Measurements from ENCODE around the gene ADCY3.

Gene ADCY3

DNA sequence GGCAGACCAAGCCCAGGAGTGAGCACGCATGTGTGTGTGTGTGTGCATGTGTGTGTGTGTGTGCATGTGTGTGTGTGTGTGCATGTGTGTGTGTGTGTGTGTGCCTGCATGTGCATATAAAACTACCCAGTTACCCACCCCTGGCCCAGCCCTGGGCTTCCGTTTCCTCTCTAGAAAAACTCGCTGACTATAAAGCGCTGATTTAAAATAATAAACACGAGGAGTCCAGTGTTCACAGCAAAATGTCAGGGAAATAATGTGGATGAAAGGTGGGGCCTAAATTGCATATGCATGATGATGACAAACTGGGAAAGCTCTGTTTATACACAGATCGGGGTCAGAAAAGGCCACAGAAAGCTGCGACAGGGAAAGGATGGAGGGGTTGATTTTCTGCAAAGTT is 7.5 kb downstream of the ADCY3 start:
- TF ChIP-seq, protein P1, sequence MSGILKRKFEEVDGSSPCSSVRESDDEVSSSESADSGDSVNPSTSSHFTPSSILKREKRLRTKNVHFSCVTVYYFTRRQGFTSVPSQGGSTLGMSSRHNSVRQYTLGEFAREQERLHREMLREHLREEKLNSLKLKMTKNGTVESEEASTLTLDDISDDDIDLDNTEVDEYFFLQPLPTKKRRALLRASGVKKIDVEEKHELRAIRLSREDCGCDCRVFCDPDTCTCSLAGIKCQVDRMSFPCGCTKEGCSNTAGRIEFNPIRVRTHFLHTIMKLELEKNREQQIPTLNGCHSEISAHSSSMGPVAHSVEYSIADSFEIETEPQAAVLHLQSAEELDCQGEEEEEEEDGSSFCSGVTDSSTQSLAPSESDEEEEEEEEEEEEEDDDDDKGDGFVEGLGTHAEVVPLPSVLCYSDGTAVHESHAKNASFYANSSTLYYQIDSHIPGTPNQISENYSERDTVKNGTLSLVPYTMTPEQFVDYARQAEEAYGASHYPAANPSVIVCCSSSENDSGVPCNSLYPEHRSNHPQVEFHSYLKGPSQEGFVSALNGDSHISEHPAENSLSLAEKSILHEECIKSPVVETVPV (CRISPR knock-in tag; IDR thresholded peaks at IDR 0.05): no peak
- TF ChIP-seq ARNTL (CRISPR knock-in tag; IDR thresholded peaks at IDR 0.05; ENCODE audit: borderline replicate concordance, low read depth): no peak
- TF ChIP-seq, protein P2, sequence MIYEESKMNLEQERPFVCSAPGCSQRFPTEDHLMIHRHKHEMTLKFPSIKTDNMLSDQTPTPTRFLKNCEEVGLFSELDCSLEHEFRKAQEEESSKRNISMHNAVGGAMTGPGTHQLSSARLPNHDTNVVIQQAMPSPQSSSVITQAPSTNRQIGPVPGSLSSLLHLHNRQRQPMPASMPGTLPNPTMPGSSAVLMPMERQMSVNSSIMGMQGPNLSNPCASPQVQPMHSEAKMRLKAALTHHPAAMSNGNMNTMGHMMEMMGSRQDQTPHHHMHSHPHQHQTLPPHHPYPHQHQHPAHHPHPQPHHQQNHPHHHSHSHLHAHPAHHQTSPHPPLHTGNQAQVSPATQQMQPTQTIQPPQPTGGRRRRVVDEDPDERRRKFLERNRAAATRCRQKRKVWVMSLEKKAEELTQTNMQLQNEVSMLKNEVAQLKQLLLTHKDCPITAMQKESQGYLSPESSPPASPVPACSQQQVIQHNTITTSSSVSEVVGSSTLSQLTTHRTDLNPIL (CRISPR knock-in tag; IDR thresholded peaks at IDR 0.05; ENCODE audit: low read depth): no peak
- no peak for TF ChIP-seq ESRRG (CRISPR knock-in tag; IDR thresholded peaks at IDR 0.05)
- no peak for TF ChIP-seq ISL1 (CRISPR knock-in tag; IDR thresholded peaks at IDR 0.05)
- no peak for TF ChIP-seq ZNF8 (CRISPR knock-in tag; IDR thresholded peaks at IDR 0.05)
- no peak for TF ChIP-seq OSR1 (CRISPR knock-in tag; IDR thresholded peaks at IDR 0.05)
- no peak for TF ChIP-seq RARB (CRISPR knock-in tag; IDR thresholded peaks at IDR 0.05)
- no peak for TF ChIP-seq TOX (CRISPR knock-in tag; IDR thresholded peaks at IDR 0.05; ENCODE audit: borderline replicate concordance)
- ATAC-seq: no peak

DNA sequence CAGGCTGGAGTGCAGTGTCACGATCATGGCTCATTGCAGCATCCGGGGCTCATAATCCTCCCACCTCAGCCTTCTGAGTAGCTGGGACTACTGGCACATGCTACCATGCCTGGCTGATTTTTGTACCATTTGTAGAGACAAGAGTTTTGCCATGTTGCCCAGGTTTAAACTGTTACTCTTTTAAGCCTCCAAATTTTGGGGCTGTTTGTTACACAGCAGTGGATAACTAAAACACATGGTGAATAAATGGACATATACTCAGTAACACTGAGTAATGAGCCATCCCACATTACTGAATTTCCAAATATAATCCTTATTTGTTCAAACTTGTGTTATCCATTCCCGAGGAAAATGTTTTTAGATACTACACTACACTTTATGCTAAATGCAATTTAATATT is 9.8 kb downstream of the ADCY3 start:
- no peak for TF ChIP-seq CSDC2 (CRISPR knock-in tag; IDR thresholded peaks at IDR 0.05)
- no peak for TF ChIP-seq TCF4 (CRISPR knock-in tag; IDR thresholded peaks at IDR 0.05; ENCODE audit: borderline replicate concordance)
- TF ChIP-seq ZFP30 (CRISPR knock-in tag; IDR thresholded peaks at IDR 0.05): no peak
- no peak for TF ChIP-seq ARNTL (CRISPR knock-in tag; IDR thresholded peaks at IDR 0.05; ENCODE audit: borderline replicate concordance, low read depth)
- TF ChIP-seq, protein P3, sequence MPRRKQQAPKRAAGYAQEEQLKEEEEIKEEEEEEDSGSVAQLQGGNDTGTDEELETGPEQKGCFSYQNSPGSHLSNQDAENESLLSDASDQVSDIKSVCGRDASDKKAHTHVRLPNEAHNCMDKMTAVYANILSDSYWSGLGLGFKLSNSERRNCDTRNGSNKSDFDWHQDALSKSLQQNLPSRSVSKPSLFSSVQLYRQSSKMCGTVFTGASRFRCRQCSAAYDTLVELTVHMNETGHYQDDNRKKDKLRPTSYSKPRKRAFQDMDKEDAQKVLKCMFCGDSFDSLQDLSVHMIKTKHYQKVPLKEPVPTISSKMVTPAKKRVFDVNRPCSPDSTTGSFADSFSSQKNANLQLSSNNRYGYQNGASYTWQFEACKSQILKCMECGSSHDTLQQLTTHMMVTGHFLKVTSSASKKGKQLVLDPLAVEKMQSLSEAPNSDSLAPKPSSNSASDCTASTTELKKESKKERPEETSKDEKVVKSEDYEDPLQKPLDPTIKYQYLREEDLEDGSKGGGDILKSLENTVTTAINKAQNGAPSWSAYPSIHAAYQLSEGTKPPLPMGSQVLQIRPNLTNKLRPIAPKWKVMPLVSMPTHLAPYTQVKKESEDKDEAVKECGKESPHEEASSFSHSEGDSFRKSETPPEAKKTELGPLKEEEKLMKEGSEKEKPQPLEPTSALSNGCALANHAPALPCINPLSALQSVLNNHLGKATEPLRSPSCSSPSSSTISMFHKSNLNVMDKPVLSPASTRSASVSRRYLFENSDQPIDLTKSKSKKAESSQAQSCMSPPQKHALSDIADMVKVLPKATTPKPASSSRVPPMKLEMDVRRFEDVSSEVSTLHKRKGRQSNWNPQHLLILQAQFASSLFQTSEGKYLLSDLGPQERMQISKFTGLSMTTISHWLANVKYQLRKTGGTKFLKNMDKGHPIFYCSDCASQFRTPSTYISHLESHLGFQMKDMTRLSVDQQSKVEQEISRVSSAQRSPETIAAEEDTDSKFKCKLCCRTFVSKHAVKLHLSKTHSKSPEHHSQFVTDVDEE (CRISPR knock-in tag; IDR thresholded peaks at IDR 0.05): no peak
- TF ChIP-seq, protein P1 (CRISPR knock-in tag; IDR thresholded peaks at IDR 0.05): no peak
- TF ChIP-seq, protein P4, sequence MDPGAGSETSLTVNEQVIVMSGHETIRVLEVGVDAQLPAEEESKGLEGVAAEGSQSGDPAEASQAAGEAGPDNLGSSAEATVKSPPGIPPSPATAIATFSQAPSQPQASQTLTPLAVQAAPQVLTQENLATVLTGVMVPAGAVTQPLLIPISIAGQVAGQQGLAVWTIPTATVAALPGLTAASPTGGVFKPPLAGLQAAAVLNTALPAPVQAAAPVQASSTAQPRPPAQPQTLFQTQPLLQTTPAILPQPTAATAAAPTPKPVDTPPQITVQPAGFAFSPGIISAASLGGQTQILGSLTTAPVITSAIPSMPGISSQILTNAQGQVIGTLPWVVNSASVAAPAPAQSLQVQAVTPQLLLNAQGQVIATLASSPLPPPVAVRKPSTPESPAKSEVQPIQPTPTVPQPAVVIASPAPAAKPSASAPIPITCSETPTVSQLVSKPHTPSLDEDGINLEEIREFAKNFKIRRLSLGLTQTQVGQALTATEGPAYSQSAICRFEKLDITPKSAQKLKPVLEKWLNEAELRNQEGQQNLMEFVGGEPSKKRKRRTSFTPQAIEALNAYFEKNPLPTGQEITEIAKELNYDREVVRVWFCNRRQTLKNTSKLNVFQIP (CRISPR knock-in tag; IDR thresholded peaks at IDR 0.05; ENCODE audit: borderline replicate concordance, low read depth): no peak
- TF ChIP-seq ZNF8 (CRISPR knock-in tag; IDR thresholded peaks at IDR 0.05): no peak
- TF ChIP-seq, protein P2 (CRISPR knock-in tag; IDR thresholded peaks at IDR 0.05; ENCODE audit: low read depth): no peak
- no peak for TF ChIP-seq ZNF70 (CRISPR knock-in tag; IDR thresholded peaks at IDR 0.05)
- no peak for TF ChIP-seq ZNF565 (CRISPR knock-in tag; conservative IDR thresholded peaks at IDR 0.05; ENCODE audit: low read depth)
- no peak for TF ChIP-seq ESRRG (CRISPR knock-in tag; IDR thresholded peaks at IDR 0.05)
- TF ChIP-seq, protein P5, sequence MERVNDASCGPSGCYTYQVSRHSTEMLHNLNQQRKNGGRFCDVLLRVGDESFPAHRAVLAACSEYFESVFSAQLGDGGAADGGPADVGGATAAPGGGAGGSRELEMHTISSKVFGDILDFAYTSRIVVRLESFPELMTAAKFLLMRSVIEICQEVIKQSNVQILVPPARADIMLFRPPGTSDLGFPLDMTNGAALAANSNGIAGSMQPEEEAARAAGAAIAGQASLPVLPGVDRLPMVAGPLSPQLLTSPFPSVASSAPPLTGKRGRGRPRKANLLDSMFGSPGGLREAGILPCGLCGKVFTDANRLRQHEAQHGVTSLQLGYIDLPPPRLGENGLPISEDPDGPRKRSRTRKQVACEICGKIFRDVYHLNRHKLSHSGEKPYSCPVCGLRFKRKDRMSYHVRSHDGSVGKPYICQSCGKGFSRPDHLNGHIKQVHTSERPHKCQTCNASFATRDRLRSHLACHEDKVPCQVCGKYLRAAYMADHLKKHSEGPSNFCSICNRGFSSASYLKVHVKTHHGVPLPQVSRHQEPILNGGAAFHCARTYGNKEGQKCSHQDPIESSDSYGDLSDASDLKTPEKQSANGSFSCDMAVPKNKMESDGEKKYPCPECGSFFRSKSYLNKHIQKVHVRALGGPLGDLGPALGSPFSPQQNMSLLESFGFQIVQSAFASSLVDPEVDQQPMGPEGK (CRISPR knock-in tag; IDR thresholded peaks at IDR 0.05; ENCODE audit: borderline replicate concordance): no peak
- no peak for TF ChIP-seq ZFP3 (CRISPR knock-in tag; IDR thresholded peaks at IDR 0.05)
- no peak for TF ChIP-seq ISL1 (CRISPR knock-in tag; IDR thresholded peaks at IDR 0.05)
- no peak for ATAC-seq

Data from SK-N-SH treated with all-trans-retinoic acid at 6 μM for 48 hours (cell line).